ENCODE measurements around the gene CATSPERB.
"Not testable (repeated sequence)": the region's sequence is repeated elsewhere in the genome, so short reads cannot be mapped to it uniquely, and the experiment has no call there.

The CATSPERB gene

DNA sequence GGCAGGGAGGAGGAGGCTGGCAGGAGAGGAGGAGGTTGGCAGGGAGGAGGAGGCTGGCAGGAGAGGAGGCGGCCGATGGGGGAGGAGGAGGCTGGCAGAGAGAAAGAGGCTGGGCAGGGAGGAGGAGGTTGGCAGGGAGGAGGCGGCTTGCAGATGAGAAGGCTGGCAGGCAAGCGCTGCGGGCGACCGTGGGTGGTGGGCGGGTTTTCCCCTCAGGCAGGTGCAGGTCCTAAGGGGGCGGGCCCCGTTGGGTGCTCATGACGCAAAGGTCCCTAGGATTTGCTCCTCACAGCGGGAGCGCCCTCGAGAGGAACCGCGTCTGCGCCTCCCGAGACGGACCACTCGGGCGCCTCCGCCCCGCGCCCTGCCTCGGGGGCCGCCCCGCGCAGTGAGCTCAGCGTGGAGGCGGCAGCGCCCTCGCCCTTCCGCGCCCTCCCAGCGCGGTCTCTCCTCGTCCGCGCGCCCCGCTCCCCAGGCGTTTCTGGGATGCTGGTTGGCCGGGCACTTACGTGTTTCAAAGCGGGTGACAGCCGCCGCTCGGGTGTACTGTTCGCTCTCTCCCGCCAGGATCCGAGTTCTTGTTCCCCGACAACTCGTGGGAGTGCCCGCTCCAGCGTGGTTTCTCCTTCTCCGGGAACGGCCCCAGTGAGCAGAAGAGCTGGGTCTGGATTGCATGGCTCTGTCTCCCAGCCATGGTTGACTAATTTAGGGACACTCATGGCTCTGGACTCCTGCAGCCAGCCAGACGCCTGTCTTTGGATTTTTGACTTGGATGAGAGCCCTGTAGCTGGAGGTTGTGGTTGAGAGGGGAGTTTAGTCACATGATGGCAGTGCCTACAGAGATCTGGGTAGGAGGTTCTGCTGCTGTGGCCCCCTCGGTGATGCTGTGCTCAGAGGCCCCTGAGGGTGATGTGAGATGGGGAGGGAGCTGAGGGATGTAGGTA lies 157.7 kb downstream of the CATSPERB start:
- peak; percentile 72 for DNase-seq

DNA sequence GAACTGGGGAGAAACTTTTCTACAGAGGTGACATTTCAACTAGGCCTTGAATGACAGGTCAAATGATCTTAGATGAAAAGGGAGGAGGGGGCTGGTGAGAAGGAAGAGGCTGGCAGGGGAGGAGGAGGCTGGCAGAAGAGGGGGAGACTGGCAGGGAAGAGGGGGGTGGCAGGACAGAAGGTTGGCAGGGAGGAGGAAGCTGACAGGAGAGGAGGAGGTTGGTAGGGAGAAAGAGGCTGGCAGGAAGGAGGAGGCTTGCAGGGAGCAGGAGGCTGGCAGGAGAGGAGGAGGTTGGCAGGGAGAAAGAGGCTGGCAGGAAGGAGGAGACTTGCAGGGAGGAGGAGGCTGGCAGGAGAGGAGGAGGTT lies 158.4 kb downstream of the CATSPERB start:
- no peak for DNase-seq

DNA sequence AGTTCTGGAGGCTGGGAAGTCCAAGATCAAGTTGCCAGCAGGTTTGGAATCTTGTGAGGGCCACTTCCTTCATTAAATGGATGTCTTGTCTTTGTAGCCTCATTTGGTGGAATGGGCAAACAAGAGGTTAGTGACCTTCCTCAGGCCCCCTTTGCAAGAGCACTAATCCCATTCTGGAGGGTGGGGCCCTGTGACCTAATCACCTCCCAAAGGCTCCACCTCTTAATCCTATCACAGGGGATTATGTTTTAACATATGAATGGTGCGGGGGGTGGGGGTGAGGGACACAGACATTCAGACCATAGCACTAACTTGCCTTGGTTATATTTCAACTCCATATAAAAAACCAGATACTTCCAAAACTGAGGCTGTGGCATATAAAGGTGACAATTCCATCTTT lies 161.9 kb downstream of the CATSPERB start:
- no peak for DNase-seq

DNA sequence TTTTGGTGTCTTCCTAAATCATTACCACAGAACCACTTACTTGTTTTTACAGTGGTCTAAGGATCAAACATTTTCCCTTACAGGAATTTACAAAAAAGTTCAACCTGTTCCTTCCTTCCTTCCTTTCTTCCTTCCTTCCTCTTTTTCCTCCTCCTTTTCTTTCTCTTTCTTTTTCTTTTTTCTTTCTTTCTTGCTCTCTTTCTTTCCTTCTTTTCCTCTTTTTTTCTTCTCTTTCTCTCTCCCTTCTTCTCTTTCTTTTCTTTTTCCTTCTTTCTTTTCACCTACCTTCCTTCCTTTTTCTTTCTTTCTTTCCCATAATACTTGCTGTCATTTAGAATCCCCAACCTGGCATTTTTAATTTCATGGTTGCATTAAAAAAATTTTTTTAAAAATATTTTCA lies 162.6 kb downstream of the CATSPERB start:
- no peak for DNase-seq

DNA sequence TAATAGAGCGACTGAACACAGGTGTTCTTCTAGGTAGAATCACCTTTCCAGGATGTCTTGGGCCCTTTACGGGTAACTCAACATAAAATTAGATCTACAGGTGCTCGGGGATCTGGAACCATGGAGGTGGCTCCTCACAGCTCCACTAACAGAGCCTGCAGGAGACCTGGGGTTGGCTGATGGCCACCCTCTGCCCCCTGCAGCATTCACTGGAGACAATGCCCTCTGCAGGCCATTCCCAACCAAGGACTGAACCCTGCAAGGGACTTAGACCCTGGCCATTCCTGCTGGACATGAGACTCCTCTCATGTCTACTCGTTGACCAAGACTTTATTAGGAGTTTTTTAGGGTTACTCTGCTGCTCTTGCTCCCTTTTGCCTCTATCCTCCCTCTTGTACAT lies 163.3 kb downstream of the CATSPERB start:
- DNase-seq, result no peak

DNA sequence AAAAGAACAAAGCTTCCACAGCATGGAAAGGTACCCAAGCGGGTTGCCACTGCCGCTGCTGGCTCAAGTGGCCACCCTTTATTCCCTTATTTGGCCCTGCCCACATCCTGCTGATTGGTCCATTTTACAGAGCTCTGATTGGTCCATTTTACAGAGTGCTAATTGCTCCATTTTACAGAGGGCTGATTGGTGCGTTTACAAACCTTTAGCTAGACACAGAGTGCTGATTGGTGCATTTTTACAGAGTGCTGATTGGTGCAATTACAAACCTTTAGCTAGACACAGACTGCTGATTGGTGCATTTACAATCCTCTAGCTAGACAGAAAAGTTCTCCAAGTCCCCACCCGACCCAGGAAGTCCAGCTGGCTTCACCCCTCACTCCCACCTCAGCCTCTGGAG lies 164.1 kb downstream of the CATSPERB start:
- DNase-seq, result not testable (repeated sequence)

DNA sequence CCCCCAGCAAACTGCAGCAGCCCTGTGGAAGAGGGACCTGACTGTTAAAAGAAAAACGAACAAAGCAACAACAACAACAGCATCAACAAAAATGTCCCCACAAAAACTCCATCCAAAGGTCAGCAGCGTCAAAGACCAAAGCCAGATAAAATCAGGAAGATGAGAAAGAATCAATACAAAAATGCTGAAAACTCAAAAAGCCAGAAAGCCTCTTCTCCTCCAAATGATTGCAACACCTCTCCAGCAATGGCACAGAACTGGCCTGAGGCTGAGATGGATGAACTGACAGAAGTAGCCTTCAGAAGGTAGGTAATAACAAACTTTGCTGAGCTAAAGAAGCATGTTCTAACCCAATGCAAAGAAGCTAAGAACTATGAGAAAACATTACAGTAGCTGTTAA lies 176.4 kb downstream of the CATSPERB start:
- no peak for DNase-seq

DNA sequence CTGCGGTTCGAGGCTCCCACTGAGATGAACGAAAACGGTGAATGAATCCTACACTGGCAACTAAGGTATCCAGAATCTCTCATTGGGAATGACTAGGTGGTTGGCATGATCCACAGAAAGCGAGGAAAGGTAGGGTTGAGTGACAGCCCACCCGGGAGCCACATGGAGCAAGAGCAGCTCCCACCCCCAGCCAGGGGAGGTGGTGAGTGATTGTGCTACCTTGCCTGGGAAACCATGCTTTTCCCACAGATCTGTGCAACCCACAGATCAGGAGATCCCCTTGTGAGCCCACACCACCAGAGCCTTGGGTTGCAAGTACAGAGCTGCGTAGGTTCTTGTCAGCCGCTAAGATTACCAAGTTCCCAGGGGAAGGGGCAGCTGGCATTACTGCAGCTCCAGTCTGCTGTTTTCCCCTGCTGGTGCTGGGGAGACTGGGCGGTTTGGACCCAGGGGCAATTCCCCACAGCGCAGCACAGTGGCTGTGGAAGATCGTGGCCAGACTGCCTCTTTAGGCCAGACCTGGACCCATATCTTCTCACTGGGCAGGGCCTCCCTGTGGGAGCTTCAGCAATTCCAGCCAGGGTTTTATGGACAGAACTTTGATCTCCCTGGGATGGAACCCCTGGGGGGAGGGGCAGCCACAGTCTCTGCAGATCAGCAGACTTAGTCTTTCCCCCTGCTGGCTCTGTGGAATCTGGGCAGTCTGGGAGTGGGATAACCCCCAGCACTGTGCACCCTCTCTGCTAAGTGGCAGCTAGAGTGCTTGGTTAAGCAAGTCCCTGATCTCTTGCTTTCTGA lies 177.2 kb downstream of the CATSPERB start:
- no peak for DNase-seq

DNA sequence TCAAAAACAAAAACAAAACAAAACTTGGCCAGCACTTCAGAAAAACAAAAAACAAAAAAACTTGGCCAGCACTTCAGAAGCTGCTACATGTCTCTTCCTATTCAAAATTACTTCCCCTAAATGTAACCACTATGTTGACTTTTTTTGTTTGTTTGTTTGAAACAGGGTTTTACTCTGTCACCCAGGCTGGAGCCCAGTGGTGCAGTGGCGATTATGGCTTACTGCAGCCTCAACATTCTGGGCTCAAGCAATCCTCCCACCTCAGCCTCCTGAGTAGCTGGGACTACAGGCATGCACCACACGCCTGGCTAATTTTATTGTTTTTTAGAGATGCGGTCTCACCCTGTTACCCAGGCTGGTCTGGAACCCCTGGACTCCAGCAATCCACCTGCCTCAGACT lies 183.8 kb downstream of the CATSPERB start:
- no peak for DNase-seq

DNA sequence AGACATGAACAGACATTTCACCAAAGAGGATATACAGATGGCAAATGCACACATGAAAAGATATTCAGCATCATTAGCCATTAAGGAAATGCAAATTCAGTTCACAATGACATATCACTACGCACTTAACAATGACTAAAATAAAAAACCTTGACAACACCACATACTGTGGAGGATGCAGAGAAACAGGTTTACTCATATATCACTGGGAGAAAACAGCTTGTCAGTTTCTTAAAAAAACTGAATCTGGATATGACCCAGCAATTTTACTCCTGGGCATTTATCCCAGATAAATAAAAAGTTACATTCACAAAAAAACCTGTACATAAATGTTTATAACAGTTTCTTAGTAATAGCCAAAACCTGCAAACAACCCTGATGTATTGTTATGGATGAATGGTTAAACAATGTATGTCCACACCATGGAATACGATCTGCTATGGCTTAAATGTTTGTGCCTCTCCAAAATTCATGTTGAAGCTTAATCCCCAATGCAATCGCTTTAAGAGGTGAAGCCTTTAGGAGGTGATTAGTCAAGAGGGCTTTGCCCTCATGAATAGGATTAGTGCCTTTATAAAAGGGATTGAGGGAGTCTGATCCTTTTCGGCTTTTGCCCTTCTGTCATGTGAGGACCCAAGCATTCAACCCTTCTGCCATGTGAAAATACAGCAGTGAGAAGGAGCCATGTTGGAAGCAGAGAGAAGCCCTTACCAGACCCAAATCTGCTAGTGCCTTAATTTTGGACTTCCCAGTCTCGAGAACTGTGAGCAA lies 185.8 kb downstream of the CATSPERB start:
- DNase-seq, result no peak

DNA sequence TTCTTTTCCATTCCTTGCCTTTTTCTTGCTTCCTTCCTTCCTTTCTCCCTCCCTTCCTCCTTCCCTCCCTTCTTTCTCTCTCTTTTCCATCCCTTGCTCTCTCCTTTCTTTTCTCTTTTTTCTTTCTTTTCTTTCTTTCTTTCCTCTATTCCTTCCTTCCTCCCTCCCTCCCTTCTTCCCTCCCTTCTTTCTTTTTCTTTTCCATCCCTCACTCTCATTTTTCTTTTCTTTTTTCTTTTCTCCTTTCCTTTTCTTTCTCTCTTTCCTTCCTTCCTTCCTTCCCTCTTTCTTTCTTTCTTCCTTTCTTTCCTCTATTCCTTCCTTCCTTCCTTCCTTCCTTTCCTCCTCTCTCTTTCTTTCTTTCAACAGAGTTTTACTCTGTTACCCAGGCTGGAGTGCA lies 186.7 kb downstream of the CATSPERB start:
- no peak for DNase-seq

DNA sequence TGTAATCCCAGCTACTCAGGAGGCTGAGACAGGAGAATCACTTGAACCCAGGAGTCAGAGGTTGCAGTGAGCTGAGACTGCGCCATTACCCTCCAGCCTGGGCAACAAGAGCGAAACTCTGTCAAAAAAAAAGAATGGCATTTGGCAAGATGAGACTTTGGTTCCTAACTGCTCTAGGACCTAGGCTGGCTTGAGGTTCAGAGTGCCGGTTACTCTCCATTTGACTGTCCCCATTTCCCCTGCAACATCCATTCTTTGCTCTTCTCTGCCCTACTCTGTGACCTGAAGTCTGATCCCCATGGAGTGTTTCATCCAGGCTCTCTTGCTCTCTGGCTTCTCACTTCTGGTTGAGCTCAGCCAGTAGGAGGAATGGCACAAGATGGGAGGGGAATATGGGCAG lies 195.6 kb downstream of the CATSPERB start:
- DNase-seq, result no peak

DNA sequence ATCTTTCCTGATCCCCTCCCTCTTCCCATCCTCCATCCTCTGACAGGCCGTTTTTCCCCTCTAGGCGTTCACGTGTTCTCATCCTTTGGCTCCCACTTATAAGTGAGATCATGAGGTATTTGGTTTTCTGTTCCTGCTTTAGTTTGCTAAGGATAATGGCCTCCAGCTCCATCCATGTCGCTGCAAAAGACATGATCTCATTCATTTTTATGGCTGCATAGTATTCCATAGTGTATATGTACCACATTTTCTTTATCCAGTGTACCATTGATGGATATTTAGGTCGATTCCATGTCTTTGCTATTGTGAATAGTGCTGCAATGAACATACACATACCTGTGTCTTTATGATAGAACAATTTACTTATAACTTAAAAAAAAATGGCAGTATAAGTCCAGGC lies 197.8 kb downstream of the CATSPERB start:
- DNase-seq, result not testable (repeated sequence)

DNA sequence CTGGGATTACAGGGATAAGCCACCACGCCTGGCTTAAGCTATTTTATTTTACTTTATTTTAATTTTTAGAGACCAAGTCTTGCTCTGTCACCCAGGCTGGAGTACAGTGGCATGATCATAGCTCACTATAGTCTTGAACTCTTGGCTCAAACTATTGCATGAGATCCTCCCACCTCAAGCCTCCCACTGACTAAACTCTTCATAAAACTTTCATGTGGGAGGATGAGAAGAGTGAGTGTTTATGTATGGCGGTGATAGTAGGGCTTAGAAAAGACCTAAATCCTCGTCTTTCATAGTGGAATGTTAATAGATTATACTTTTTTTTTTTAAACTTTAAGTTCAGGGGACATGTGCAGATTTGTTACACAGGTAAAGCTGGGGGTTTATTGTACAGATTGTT lies 198.3 kb downstream of the CATSPERB start:
- no peak for DNase-seq

All from fibroblast of upper back skin (primary cell).